ENCODE measurements around the gene UHRF1.
"Not testable (repeated sequence)": the region's sequence is repeated elsewhere in the genome, so short reads cannot be mapped to it uniquely, and the experiment has no call there.

UHRF1 gene

GRCh38 chr19:4900879-4901278 lies 8.4 kb upstream of the UHRF1 start:
- DNase-seq (ENCODE audit: low read depth in 2 of 2), result not testable (repeated sequence)

GRCh38 chr19:4902796-4903195 lies 6.5 kb upstream of the UHRF1 start, which contains the start of gene ARRDC5:
TSS of gene ARRDC5 (minus strand) at chr19:4902896. CDS start at chr19:4902825, 71 bp downstream.
- DNase-seq (ENCODE audit: low read depth in 2 of 2), result no peak

GRCh38 chr19:4904481-4904880 lies 4.8 kb upstream of the UHRF1 start:
- no peak for DNase-seq (ENCODE audit: low read depth in 2 of 2)

- no peak for DNase-seq (ENCODE audit: low read depth in 2 of 2)
Measured at GRCh38 chr19:4906963-4907362, 2.3 kb upstream of the UHRF1 start.

- no peak for DNase-seq (ENCODE audit: low read depth in 2 of 2)
Measured at GRCh38 chr19:4908360-4908759, 941 bp upstream of the UHRF1 start.

- no peak for DNase-seq (ENCODE audit: low read depth in 2 of 2)
Measured at GRCh38 chr19:4908781-4909155, 533 bp upstream of the UHRF1 start.

- peak; percentile 83 to 89 for DNase-seq (ENCODE audit: low read depth in 2 of 2)
Measured at GRCh38 chr19:4909897-4910593, 744 bp downstream of the UHRF1 start.

- no peak for DNase-seq (ENCODE audit: low read depth in 2 of 2)
Measured at GRCh38 chr19:4910594-4911281, 1.4 kb downstream of the UHRF1 start.

GRCh38 chr19:4911314-4911713 lies 2.0 kb downstream of the UHRF1 start:
- DNase-seq (ENCODE audit: low read depth in 2 of 2), result no peak

- no peak for DNase-seq (ENCODE audit: low read depth in 2 of 2)
Measured at GRCh38 chr19:4911786-4912672, 2.7 kb downstream of the UHRF1 start.

GRCh38 chr19:4913996-4914735 lies 4.9 kb downstream of the UHRF1 start:
- no peak for DNase-seq (ENCODE audit: low read depth in 2 of 2)

GRCh38 chr19:4914736-4915501 lies 5.6 kb downstream of the UHRF1 start:
- DNase-seq (ENCODE audit: low read depth in 2 of 2), result peak; percentile 53 to 69

- no peak for DNase-seq (ENCODE audit: low read depth in 2 of 2)
Measured at GRCh38 chr19:4916292-4917082, 7.2 kb downstream of the UHRF1 start.

- no peak for DNase-seq (ENCODE audit: low read depth in 2 of 2)
Measured at GRCh38 chr19:4922530-4923275, 13.4 kb downstream of the UHRF1 start.

- no peak for DNase-seq (ENCODE audit: low read depth in 2 of 2)
Measured at GRCh38 chr19:4923276-4923747, 14.0 kb downstream of the UHRF1 start.

GRCh38 chr19:4929186-4929585 lies 19.9 kb downstream of the UHRF1 start:
- no peak for DNase-seq (ENCODE audit: low read depth in 2 of 2)

- no peak for DNase-seq (ENCODE audit: low read depth in 2 of 2)
Measured at GRCh38 chr19:4930664-4931063, 21.4 kb downstream of the UHRF1 start.

- DNase-seq (ENCODE audit: low read depth in 2 of 2), result no peak
Measured at GRCh38 chr19:4932711-4933110, 23.4 kb downstream of the UHRF1 start.

GRCh38 chr19:4933528-4933927 lies 24.2 kb downstream of the UHRF1 start:
- DNase-seq (ENCODE audit: low read depth in 2 of 2), result no peak
